ENCODE results near the gene COL6A3. TPM values are rescaled to one million over a fixed set of nuclear protein-coding genes. Genes with fewer than 3 reads are reported as not detected.

Gene COL6A3
- total and polyA plus RNA-seq, 9 of the 15 experiments (the other 6 are each of a cell fraction or from before 2014, with no cell fraction given), result 0.07 to 4.1 (median 1.5) TPM

GRCh38 chr2:237280939-237281338, 133.0 kb downstream of the COL6A3 start:
- in situ Hi-C loops (cut with MboI), result no loop called here
- DNase-seq (ENCODE audit: extremely low read depth in 1 of 4, low spot score in 3 of 4) (no peak), FAIRE-seq (no peak), ATAC-seq (no peak)
- H3K9me1 ChIP-seq (ENCODE audit: control insufficient read depth, insufficient read depth, low read length), result no peaks in the 10 kb centered on the region
- no peaks in the 10 kb centered on the region for H3K79me2 ChIP-seq (ENCODE audit: control insufficient read depth, insufficient read depth, low read length)
- no peaks in the 10 kb centered on the region for H3K9me3 ChIP-seq (replicated peaks; ENCODE audit: control insufficient read depth, insufficient read depth, low read depth, low read length)
- POLR2A ChIA-PET, result interaction anchor here (0.6 kb wide), 1 partner anchor 1073 kb away, joined by 5 read pairs; no protein-coding TSS in a partner anchor
- H3K4me2 ChIP-seq (ENCODE audit: insufficient read depth, low read length), result no peak overlapping the region
- no peak overlapping the region for H3K27ac ChIP-seq (ENCODE audit: extremely low read depth, low read depth, low read length)
- H2AFZ ChIP-seq (ENCODE audit: low read depth, low read length), result no peak overlapping the region
- 0% methylated on average over 8 of the region's 8 CpGs for WGBS (ENCODE audit: insufficient coverage, low coverage, missing lambda C conversion rate)
- H4K20me1 ChIP-seq (replicated peaks; ENCODE audit: control insufficient read depth, insufficient read depth, low read length), result no peaks in the 10 kb centered on the region
- no peak overlapping the region for H3K4me3 ChIP-seq
- TF ChIP-seq HMGN3 (IDR thresholded peaks at IDR 0.05; ENCODE audit: borderline replicate concordance, extremely low read depth, insufficient read length, low read depth, low read length), result no peak
- H3K9ac ChIP-seq (ENCODE audit: insufficient read depth in 1 of 2, low read depth in 2 of 2, low read length in 2 of 2), result no peak overlapping the region
- no TSS peak for BruUV-seq (replicated peaks)
- intact Hi-C loops (cut with micrococcal nuclease), result no loop called here
- no peaks in the 10 kb centered on the region for H3K4me1 ChIP-seq (replicated peaks in 1 of 2; ENCODE audit: control insufficient read depth in 2 of 2, insufficient read depth in 2 of 2, low read length in 2 of 2)
- no peaks in the 10 kb centered on the region for H3K36me3 ChIP-seq (ENCODE audit: control insufficient read depth, insufficient read depth, low read length)
- CTCF ChIA-PET (ENCODE audit: low intra/inter-chr PET ratio), result no interaction called here
- peaks cover 0 to 15% of the 10 kb centered on the region in 2 experiments; a peak in 3 of 5 replicates for H3K27me3 ChIP-seq (ENCODE audit: control insufficient read depth in 2 of 2, insufficient read depth in 2 of 2, low read length in 2 of 2)

DNA sequence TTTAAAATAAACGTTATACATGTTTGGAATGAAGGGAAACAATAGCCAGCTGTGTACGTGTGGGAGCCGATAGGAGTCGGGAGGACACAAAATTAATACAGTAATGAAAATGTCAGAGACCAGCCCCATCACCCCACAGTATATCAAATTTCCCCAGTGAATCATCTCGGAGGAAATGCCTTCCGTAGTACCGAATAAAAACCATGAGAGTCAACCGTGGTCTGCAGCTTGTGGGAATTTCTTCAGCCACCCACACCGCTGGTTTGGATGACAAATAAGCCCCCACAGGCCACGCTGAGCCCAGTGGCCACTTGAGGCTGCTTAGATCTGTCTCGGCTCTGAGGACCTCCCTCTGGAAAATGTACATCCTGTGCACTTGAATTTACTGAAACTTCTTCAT, 133.7 kb downstream of the COL6A3 start:
- WGBS (ENCODE audit: insufficient coverage, low coverage, missing lambda C conversion rate), result 2% methylated on average over 9 of the region's 11 CpGs
- in situ Hi-C loops (cut with MboI), result no loop called here
- ChIA-PET POLR2A (interaction anchor here (0.6 kb wide), 1 partner anchor 1074 kb away, joined by 5 read pairs; no protein-coding TSS in a partner anchor), CTCF (ENCODE audit: low intra/inter-chr PET ratio) (no interaction called here)
- no peaks in the 10 kb centered on the region for H3K79me2 ChIP-seq (ENCODE audit: control insufficient read depth, insufficient read depth, low read length)
- TF ChIP-seq CHD2 (IDR thresholded peaks at IDR 0.05; ENCODE audit: low read depth, low read length) (no peak), SRSF1 (IDR thresholded peaks at IDR 0.05; ENCODE audit: low read depth, low read length) (no peak), MYBL2 (IDR thresholded peaks at IDR 0.05; ENCODE audit: low read depth) (no peak), MYBL2 (CRISPR knock-in tag; IDR thresholded peaks at IDR 0.05; ENCODE audit: borderline replicate concordance) (no peak), FOXJ2 (tag; IDR thresholded peaks at IDR 0.05) (no peak), CC2D1A (IDR thresholded peaks at IDR 0.05) (no peak)
- TF ChIP-seq, protein P1, sequence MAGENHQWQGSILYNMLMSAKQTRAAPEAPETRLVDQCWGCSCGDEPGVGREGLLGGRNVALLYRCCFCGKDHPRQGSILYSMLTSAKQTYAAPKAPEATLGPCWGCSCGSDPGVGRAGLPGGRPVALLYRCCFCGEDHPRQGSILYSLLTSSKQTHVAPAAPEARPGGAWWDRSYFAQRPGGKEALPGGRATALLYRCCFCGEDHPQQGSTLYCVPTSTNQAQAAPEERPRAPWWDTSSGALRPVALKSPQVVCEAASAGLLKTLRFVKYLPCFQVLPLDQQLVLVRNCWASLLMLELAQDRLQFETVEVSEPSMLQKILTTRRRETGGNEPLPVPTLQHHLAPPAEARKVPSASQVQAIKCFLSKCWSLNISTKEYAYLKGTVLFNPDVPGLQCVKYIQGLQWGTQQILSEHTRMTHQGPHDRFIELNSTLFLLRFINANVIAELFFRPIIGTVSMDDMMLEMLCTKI (IDR thresholded peaks at IDR 0.05; ENCODE audit: partially characterized antibody), result no peak
- no peaks in the 10 kb centered on the region for H3K36me3 ChIP-seq (ENCODE audit: control insufficient read depth, insufficient read depth, low read length)
- no peaks in the 10 kb centered on the region for H3K9me3 ChIP-seq (replicated peaks; ENCODE audit: control insufficient read depth, insufficient read depth, low read depth, low read length)
- H3K4me1 ChIP-seq (replicated peaks in 1 of 2; ENCODE audit: control insufficient read depth in 2 of 2, insufficient read depth in 2 of 2, low read length in 2 of 2), result no peaks in the 10 kb centered on the region
- no peak for DNase-seq (ENCODE audit: extremely low read depth in 1 of 4, low spot score in 3 of 4)
- H4K20me1 ChIP-seq (replicated peaks; ENCODE audit: control insufficient read depth, insufficient read depth, low read length), result no peaks in the 10 kb centered on the region
- H3K27ac ChIP-seq (ENCODE audit: extremely low read depth, low read depth, low read length), result no peak overlapping the region
- ATAC-seq, result no peak
- FAIRE-seq, result no peak
- no peak overlapping the region for H3K9ac ChIP-seq (ENCODE audit: insufficient read depth in 1 of 2, low read depth in 2 of 2, low read length in 2 of 2)
- H3K27me3 ChIP-seq (ENCODE audit: control insufficient read depth in 2 of 2, insufficient read depth in 2 of 2, low read length in 2 of 2), result peaks cover 0 to 15% of the 10 kb centered on the region in 2 experiments; a peak in 3 of 5 replicates
- H3K9me1 ChIP-seq (ENCODE audit: control insufficient read depth, insufficient read depth, low read length), result no peaks in the 10 kb centered on the region
- H3K4me2 ChIP-seq (ENCODE audit: insufficient read depth, low read length), result no peak overlapping the region
- no TSS peak for BruUV-seq (replicated peaks)
- H3K4me3 ChIP-seq, result no peak overlapping the region
- H2AFZ ChIP-seq (ENCODE audit: low read depth, low read length), result no peak overlapping the region
- intact Hi-C loops (cut with micrococcal nuclease), result no loop called here

Measured in K562 (cell line).